T follicular helper cell (primary cell): ENCODE measurements around the gene TRPV3.
A peak's percentile ranks its signal among the peaks of the same experiment; 100 is the strongest.
"Not testable (repeated sequence)": the region's sequence is repeated elsewhere in the genome, so short reads cannot be mapped to it uniquely, and the experiment has no call there.

ENCODE experiments used
- DNase-seq: peaks from one replicate; pipeline ENCODE4 v3.0.0-alpha.2; 2020; ENCODE audit warnings: low read depth

Gene TRPV3

DNA sequence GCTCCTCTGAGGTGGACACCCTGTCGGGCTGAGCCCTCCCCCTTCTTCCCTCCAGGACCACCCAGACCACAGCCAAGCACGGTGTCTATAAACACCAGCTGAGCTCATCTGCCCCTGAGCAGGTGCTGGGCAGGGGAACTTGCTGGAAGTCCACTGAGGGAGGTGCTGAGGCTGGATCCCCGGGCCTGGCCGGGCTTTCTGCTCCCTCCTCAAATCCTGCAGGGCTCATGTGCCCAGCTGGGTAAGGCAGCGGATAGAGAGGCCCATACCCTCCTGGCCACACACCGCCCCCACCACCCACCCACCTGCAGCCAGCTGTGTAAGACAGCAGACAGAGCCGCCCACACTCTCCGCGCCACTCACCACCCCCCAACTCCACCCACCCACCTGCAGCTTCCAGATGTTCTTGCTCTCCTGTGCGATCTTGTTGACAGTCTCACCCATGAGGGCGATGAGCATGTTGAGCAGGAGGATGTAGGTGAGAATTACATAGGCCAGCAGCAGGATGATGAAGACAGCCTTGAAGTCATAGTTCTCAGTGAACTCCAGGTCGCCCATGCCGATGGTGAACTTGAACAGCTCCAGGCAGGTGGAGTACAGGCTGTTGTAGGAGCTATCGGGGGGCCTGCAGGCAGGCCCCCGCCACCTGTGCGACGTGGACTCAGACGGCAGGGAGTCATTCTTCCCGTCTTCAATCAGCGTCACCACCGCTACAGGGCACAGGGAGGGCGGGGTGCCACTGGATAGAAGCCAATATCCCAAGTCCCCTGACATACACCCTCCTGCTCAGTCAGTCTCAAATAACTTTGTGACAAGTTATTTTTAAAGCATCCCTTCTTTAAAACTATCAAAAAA, 15.9 kb upstream of the TRPV3 start:
- DNase-seq, result no peak

DNA sequence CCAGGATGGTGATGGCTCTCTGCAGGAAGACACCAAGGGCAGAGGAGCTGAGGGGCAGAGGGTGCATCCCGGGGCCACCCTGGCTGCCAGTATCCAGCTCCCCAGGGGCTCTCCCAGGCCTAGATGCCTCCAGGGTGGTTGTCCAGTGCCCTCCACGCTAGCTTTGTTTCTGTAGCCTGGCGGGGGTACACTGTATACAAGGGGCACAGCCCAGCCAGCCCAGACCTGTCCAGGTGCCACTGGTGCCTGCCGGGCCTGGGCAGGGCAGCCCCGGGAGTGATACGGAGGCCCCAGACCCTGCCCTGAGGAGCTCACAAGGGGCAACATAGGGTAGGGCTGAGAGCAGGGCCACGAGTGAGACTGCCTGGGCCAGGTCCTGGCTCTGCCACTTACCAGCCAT, 14.6 kb upstream of the TRPV3 start:
- no peak for DNase-seq

DNA sequence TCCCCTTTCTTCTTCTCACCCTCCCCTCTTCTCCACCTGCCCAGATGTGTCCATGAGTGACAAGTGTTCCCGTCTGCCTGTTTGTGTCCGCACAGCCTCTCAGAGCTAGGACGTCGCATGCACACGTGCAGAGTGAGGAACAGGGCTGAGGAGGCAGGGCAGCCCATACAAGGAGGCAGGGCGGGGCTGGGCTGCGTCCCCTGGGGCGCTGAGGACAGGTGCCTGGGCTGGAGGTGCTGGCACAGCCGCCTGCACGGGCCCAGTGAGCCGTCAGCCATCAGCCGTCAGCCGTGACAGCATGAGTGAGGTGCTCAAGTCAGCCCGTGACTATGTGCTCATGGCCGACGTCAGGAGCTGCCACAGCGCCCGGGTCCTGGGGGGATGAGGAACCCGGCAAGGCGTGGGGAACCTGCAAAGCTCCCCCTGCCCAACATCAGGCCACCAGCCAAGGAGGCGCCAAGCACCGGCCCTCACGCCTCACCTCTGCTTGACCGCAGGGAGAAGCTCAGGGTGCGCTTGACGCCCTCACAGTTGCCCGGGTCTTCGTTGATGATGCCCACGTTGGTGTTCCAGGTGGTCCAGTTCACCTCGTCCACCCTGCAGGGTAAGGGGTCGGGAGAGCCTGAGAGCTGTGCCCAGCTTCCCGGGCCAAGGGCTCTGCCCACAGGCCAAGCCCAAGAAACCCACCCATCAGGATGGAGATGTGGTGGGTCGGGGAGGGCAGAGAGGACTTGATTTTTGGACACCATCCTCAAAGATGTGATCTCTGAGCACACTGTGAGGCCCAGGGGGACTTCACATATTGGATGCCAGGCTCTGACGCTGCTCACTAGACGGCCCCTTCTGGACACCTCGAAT, 13.7 kb upstream of the TRPV3 start:
- no peak for DNase-seq

DNA sequence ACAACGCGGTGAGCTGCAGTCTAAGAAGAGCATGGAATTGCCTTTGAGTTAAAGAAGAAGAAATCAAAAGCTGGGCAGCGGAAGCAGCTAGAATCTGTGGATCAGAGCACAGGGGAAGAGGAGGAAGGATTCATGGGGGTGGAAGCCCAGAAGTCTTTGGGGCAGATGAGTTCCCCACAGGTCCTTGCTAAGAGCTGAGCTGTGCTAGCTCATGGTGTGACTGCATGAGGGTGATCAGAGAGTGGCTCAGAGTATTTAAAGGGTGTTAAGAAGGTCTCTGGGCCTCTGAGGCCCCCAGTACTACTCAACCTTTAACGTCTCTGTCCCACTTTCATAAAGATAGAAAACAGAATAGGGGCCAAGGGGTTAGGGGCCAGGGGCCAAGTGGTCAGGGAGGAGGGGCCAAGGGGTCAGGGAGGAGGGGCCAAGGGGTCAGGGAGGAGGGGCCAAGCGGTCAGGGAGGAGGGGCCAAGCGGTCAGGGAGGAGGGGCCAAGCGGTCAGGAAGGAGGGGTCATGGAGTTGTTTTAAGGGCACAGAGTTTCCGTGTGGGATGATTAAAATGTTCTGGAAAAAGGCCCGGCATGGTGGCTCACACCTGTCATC, 12.0 kb upstream of the TRPV3 start:
- DNase-seq, result no peak

DNA sequence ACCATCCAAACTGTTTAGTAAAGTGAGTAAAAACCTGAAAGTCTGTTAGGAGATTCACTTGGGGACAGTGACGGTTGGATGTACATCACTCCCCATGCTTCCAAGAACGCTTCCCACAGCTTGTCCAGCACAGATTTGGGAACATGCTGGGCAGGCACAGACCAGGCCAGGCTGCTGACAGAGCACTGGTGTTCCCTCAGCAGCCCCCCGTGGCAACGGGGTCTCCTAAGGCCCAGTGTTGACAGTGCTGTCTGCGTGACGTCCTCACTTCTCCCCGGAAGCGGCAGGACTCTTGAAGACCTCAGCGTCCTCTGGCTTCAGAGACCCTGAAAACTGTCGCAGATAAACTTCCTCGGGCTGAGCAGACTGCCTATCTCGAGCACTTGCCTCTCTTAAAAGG, 8.9 kb upstream of the TRPV3 start:
- no peak for DNase-seq

DNA sequence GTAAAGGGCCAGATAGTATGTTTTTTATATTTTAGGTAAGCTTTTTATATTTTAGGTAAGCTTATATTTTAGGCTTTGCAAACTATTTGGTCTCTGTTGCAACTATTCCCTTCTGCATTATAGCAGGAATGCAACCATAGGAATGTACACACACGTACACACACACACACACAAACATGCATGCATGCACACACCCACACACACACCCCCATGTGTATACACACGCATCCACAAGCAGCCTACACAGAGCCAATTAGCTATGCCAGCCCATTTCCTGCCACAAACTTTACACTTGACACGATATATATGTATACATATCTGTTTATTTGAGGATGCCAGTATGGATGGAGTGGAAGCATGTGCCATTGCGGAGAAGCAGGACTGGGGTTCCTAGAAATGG, 7.5 kb upstream of the TRPV3 start:
- DNase-seq, result no peak

DNA sequence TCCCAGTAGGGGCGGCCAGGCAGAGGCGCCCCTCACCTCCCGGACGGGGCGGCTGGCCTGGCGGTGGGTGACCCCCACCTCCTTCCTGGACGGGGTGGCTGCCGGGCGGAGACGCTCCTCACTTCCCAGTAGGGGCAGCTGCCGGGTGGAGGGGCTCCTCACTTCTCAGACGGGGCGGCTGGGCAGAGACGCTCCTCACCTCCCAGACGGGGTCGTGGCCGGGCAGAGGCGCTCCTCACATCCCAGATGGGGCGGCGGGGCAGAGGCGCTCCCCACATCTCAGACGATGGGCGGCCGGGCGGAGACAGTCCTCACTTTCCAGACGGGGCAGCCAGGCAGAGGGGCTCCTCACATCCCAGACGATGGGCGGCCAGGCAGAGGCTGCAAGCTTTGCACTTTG, 6.6 kb upstream of the TRPV3 start:
- DNase-seq, result not testable (repeated sequence)

DNA sequence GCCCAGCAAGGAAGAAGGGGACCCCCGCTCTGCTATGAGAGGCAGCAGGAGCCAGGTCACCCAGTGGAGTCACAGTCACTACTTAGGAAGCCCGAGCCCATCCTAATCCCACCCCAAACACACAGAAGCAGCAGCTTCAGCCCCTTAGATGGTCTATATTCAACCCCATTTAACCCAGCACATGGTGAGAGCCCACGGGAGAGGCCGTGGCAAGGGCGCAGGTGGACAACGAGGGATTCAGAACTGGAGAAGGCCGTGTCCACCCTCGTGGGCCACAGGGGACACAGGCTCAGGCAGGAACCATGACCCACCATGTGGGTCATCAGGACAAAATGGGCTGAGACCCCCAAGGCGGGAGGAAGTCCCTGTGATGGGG, 1.6 kb upstream of the TRPV3 start:
- no peak for DNase-seq

DNA sequence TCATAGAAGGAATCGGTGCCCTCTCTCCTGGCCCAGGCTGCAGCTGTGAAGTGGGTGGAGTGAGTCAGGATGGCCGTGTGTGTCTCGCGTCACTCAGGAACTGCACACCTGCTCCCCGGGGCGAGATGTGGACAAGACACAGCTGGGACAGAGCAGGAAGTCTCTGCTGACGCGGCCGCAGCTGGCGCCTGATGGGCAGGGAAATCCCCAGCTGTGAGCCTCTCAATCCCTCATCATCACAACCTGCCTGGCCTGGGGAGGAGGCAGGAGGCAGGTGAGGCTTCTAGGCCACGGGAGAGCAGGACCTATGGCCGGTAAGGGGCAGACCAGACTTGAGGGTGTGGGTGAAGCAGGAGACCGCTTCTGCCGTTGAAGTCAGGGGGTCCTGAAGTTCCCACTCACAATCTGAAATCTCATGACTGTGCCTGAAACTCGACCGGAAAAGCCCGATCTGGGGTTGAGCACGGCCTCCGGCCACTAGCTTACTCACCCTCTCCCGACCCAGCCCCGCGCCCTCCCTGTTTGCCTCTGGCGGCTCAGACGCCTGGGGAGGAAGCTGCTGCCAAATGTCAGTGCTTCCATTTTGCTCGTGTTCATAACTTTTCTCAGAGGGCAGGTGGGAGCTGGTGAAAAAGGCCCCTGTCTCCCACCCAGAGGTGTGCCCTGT, 1.1 kb upstream of the TRPV3 start:
- peak; percentile 48 for DNase-seq

DNA sequence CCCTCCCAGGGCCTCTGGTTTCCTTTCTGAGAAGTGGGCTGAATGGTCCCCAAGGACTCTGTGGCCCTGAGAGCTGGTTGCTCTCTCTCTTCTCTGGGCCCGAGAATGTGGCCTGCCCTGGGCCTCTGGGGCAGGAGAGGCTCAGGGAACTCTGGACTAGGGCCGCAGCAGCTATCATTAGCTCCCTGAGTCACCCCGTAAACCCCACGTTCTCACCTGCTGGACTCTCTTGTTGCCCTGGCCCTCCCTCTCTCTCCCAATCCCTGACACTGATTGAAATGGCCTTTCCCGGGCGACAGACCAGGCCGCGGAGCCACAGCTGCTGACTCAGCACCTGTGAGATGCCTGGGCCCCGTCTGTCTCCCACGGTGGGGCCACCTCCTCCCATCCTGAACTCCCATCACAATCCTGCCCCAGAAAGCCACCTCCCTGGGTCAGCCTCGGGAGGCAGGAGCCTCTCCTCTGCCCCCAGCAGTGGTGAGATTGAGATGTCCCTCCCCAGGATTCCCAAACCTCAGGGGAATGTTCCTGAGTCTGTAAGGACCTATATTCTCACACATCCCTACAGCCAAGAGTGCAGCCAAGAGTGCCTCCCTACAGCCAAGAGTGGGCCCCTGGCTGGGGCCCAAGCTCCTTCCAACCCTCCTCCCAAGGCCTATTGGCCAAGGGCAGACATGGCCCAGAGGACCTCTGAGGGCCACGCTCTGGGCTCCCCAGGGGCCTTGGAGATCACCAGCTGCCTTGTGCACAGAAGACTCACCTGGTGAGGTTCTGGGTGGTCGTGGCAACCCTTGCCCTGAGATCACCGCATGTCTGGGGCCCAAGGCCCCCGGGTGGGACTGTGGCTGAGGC, 470 bp downstream of the TRPV3 start:
- DNase-seq, result no peak

DNA sequence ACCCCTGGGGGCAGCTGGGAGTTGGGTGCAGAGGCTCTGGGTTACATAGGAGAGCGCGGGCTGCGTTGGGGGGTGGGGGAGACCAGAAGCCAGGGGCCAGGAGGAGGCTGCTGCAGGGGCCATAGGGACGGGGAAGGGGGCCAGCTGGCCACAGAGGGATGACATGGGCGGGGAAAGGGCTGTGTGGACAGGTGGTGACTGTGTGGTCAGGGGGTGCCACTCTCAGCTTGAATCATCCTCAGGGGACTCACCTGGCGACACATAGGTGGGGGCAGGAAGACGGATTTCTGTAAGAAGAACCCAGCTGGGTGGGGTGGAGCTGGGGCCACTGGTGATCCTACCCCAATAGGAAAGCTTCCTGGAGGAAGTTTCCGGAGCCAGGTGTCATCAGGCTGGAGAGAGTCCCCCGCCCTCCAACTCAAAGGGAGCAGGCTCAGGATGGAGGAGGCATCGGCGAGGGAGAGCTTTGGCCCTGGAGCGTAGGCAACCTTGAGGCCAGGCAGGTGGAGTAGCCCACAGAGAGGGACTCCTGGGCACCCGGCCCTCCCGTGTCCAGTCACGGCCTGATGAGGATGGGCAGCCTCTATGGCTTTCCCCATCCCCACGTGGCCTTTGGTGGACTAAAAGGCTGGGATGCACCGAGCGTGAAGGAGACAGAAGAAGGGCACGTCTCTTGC, 1.2 kb downstream of the TRPV3 start:
- no peak for DNase-seq

DNA sequence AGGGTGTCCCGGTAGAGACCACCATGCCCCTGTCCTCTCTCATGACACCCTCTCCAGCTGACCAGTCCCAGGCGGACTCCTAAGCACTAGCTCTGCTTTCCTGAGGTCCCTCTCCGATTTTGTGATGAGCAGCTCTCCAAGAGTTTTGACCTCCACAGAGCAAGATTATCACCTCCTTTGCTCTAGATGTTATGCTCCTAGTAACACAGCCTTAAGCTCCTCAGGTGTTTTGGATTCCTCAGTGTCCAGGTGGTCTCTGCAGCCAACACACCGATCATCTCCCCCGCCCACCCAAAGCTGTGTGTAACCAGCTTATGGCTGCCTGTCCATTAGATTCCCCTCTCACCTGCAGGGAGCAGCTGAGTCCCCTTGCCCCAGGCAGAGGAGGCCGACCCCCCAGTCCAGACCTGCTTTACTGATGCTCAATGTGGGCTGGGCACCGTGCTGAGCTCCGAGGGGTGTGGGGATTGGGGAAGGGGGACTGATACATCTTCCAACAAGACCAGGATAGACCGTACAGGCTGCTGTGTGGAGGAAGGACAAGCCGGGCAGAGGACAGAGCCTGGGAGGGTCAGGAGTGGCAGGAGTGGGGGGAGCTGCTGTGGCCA, 2.3 kb downstream of the TRPV3 start:
- no peak for DNase-seq

DNA sequence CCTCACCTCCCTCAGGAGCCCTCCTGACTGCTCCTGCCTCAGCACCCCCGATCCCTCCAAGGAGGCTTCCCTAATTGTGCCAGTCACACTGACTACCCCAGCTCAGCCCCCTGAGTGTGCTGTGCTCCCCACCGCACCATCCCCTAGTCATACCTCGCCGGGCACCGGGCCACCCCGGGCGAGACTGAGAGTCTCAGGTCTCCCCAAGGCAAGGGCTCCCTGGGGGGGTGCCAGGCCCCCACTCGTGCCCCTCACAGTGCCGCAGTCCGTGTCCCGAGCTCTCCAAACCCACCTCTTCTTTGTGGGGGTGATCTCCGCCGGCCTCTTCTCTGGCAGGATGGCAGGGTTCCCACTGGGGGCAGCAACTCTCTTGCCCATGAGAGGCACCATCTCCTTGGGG, 3.2 kb downstream of the TRPV3 start:
- DNase-seq, result no peak

DNA sequence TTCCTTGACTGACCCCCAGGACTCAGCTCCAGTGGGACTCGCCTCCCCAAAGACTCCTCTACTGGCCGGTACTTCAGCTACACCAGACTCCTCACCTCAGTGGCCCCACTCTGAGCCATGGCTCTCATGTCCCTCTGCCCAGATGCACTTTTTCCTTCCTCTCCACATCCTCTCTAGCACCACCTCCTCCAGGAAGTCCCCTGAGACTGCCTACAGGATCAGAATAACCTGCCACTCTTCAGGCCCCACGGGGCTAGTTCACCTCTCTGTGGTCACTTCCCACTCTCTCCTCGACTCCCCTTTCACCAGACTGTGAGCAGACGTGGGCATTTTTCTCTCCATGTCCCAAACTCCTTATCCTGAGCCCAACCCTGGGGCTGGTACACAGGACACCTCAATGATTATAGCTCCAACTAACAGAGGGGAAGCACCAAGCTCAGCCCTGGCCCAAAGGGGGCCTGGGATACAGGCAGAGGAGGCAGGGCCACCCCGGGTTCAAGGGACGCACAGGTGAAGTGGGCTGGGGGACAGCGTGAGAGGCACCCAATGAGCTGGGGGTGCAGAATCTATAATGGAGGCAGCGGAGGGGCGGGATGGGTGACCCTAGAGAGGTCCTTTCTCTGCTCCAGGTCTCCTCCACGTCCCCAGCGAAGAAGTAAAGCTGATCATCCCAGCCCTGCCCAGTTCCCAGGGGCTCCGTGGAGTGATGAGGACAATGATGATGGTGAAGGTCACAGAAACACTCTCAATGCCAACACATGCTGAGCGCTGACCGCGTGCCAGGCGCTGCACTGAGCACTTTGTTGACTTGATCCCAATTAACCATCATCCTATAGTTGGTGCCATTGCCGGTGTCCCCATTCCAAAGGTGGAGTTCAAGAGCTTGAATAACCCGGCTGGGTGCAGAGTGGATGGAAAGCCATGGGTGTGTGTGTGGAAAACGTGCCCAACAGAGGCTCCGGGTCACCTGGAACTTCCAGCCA, 3.9 kb downstream of the TRPV3 start:
- DNase-seq, result no peak

DNA sequence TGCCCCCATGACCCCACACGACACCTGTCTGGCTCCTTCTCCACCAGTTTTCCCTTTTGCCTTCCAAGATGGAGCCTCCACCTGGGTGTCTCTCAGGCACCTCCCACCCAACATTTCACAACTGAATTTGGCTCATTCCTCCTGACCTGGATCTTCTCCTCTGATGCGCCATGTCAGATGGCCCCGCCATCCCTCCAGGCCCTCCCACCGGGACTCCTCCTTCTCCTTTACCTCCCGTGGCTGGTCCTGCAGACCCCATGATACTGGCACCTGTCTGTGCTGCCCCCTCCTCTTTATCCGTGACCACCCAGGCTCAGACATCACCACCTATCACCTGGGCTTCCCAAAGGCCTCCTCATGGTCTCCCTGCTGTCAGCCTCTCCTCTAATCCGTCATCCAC, 4.7 kb downstream of the TRPV3 start:
- no peak for DNase-seq

DNA sequence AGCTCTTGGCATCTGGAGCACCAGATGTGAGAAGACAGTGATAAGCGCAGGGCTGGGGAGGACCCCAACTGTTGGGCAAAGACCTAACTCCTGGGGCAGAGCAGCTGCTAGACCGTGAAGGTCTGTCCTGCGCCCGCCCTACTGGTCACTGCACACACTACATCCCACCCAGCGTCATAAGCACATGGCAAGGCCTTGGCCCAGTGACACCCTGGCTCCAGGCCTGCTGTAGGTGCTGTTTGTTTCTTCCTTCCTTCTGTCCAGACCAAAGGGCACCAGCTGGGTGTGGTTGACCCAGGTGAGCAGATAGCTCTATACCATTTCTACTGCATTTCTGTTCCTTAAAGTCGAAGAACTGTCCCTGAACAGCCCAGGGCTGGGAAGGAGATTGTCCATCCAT, 6.4 kb downstream of the TRPV3 start:
- DNase-seq, result no peak

DNA sequence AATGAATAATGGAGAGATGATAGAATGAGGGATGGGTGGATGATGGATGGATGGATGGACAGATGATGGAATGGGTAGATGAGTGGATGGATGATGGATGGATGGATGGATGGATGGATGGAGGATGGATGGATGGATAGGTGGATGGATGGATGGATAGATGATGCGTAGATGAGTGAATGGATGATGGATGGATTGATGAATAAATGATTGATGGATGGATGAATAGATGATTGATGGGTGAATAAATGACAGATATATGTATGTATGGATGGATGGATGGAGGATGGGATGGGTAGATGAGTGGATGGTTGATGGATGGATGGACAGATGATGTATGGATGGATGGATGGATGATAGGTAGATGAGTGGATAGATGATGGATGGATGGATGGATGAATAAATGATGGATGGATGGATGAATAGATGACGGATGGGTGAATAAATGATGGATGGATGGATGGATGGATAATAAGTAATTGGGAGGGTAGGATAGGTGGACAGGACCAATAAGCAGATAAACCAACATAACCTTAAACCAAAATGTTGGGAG, 7.9 kb downstream of the TRPV3 start:
- no peak for DNase-seq

DNA sequence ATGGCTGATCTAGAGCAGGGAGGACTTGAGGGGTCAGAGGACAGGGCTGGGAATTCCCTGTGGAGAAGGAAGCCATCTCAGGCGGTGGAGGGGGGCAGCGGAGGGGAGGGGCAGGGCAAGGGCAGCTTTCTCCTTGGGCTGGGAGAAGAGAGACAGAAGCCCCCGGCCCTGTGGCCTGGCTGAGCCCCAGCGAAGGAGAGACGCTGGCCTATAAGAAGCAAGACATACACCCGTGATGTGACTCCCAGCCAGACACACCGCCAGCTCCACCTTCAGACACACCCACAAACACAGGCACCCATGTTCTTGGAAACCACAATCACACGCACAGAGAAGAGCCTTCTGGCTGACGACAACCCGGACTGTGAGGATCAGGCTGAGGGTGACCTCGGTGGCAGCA, 10.0 kb downstream of the TRPV3 start:
- no peak for DNase-seq

DNA sequence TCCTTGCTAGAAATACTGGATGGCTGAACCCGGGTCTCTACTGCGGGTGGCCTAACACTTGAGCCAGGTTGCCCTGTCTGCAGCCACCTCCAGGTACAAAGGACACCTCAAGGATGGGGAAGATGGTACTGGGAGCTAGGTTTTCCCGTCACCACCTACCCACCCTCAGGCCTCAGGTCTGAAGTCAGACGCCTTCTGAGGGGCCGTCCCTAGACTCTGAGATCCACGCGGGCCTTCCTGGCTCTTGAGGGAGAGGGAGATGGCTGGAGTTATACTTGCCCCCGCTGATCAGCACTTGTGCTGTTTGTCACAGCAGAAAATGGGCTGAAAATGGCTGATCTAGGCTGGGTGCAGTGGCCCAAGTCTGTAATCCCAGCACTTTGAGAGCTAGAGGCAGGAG, 10.6 kb downstream of the TRPV3 start:
- no peak for DNase-seq
